Measurements from ENCODE around the gene ENDOG. TPM values are rescaled to one million over a fixed set of nuclear protein-coding genes. Genes with fewer than 3 reads are reported as not detected.
A peak's percentile ranks its signal among the peaks of the same experiment; 100 is the strongest.

ENDOG gene
- total RNA-seq, 6 experiments from 2014 or later: 22.4 to 50.1 (median 41.0) TPM

DNA sequence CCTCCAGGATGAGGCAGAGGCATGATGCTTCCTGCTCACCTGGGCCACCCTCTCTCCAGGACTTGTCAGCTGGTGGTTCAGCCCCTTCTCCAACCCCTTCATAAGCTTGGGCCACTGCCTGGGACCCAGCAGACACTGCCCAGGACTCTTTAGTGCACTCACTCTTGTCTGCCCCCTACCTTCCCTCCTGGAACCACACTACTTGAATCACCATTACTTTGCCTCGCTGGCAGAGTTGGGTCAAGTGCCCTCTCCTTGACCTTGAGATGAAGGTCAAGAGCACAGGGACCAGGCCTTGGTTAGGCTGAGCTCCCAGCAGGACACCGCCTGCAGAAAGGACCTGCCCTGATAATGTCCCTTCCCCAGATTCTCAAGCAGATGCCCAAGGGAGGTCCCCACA lies 8.5 kb upstream of the ENDOG start:
- Histone ChIP-seq H3K27ac (no peak overlapping the region), H3K36me3 (peaks cover 0 to 32% (median 12%) of the 10 kb centered on the region in 4 donors), H3K4me1 (no peaks in the 10 kb centered on the region), H3K4me3 (no peak overlapping the region), H3K27me3 (no peaks in the 10 kb centered on the region), H3K9me3 (no peaks in the 10 kb centered on the region)
- ATAC-seq: peak in 2 of 4 donors; percentile 25 to 26
- no CpG with 5 or more reads among the region's 2 CpGs for WGBS (ENCODE audit: insufficient coverage, low coverage, low lambda C conversion rate, missing lambda C conversion rate)
- DNase-seq: no peak
- intact Hi-C loops (cut with DNase I): loop anchor here in 1 of 2 donors (10.0 kb wide), 1 partner anchor 65 kb away; no protein-coding TSS in a partner anchor
- TF ChIP-seq, protein P1, sequence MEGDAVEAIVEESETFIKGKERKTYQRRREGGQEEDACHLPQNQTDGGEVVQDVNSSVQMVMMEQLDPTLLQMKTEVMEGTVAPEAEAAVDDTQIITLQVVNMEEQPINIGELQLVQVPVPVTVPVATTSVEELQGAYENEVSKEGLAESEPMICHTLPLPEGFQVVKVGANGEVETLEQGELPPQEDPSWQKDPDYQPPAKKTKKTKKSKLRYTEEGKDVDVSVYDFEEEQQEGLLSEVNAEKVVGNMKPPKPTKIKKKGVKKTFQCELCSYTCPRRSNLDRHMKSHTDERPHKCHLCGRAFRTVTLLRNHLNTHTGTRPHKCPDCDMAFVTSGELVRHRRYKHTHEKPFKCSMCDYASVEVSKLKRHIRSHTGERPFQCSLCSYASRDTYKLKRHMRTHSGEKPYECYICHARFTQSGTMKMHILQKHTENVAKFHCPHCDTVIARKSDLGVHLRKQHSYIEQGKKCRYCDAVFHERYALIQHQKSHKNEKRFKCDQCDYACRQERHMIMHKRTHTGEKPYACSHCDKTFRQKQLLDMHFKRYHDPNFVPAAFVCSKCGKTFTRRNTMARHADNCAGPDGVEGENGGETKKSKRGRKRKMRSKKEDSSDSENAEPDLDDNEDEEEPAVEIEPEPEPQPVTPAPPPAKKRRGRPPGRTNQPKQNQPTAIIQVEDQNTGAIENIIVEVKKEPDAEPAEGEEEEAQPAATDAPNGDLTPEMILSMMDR (IDR thresholded peaks at IDR 0.05): no peak
- no peak for TF ChIP-seq POLR2A (IDR thresholded peaks at IDR 0.05)

DNA sequence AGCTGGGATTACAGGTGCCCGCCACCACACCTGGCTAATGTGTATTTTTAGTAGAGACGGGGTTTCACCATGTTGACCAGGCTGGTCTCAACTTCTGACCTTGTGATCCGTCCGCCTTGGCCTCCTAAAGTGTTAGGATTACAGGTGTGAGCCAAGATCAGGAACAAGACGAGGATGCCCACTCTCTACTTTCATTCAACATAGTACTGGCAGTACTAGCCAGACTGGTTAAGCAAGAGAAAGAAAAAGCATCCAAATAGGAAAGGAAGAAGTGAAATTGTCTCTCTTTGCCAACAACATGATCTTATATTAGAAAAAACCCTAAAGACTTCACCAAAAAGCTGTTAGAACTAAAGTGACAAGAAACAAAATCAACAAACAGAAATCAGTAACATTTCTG lies 7.4 kb upstream of the ENDOG start:
- Histone ChIP-seq H3K27ac (no peak overlapping the region), H3K4me3 (no peak overlapping the region), H3K9me3 (no peaks in the 10 kb centered on the region), H3K36me3 (peaks cover 0 to 22% (median 5%) of the 10 kb centered on the region in 4 donors), H3K27me3 (no peaks in the 10 kb centered on the region), H3K4me1 (no peaks in the 10 kb centered on the region)
- ATAC-seq: no peak
- intact Hi-C loops (cut with DNase I): no loop called here
- 57% methylated on average over 4 of the region's 5 CpGs for WGBS (ENCODE audit: insufficient coverage, low coverage, low lambda C conversion rate, missing lambda C conversion rate)
- no peak for DNase-seq
- TF ChIP-seq, protein P1 (IDR thresholded peaks at IDR 0.05): no peak
- no peak for TF ChIP-seq POLR2A (IDR thresholded peaks at IDR 0.05)

DNA sequence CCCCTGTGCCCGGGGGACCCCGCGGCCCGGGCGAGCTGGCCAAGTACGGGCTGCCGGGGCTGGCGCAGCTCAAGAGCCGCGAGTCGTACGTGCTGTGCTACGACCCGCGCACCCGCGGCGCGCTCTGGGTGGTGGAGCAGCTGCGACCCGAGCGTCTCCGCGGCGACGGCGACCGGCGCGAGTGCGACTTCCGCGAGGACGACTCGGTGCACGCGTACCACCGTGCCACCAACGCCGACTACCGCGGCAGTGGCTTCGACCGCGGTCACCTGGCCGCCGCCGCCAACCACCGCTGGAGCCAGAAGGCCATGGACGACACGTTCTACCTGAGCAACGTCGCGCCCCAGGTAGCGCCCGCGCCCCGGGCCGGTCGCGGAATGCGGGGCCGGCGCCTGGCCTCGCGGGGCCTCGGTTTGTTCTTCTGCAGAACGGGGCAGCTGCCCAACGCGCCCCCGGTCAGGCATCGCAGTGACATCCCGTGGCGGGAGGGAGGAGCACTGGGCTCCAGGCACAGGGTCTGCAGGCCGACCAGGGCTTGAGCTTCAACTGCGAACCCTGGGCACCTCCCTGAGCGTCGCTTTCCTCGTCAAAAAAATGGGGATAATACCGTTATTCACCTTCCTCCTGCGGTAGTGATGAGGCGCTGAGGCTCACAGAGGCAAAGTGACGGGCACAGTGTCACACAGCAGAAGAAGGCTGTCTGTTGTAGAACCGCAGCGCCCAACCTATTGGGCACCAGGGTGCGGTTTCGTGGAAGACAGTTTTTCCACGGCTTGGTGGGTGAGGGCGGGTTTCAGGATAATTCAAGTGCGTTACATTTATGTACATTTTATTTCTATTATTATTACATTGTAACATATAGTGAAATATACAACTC lies 777 bp downstream of the ENDOG start:
- peak; percentile 0 to 19 (median 2) for ATAC-seq
- Histone ChIP-seq H3K4me1 (peaks cover 0 to 19% (median 0%) of the 10 kb centered on the region in 4 donors), H3K4me3 (peak overlapping the region; percentile 61 to 75 (median 62)), H3K27ac (peak overlapping the region in 2 of 3 donors; percentile 61 to 88), H3K36me3 (peaks cover 0 to 12% (median 1%) of the 10 kb centered on the region in 4 donors), H3K9me3 (no peaks in the 10 kb centered on the region), H3K27me3 (no peaks in the 10 kb centered on the region)
- intact Hi-C loops (cut with DNase I): no loop called here
- peak in 2 of 3 donors; percentile 52 to 68 for DNase-seq
- WGBS (ENCODE audit: insufficient coverage, low coverage, low lambda C conversion rate, missing lambda C conversion rate): 55% methylated on average over 9 of the region's 90 CpGs
- TF ChIP-seq, protein P1 (IDR thresholded peaks at IDR 0.05): peak in 1 of 4 donors; percentile 12
- no peak for TF ChIP-seq POLR2A (IDR thresholded peaks at IDR 0.05)

DNA sequence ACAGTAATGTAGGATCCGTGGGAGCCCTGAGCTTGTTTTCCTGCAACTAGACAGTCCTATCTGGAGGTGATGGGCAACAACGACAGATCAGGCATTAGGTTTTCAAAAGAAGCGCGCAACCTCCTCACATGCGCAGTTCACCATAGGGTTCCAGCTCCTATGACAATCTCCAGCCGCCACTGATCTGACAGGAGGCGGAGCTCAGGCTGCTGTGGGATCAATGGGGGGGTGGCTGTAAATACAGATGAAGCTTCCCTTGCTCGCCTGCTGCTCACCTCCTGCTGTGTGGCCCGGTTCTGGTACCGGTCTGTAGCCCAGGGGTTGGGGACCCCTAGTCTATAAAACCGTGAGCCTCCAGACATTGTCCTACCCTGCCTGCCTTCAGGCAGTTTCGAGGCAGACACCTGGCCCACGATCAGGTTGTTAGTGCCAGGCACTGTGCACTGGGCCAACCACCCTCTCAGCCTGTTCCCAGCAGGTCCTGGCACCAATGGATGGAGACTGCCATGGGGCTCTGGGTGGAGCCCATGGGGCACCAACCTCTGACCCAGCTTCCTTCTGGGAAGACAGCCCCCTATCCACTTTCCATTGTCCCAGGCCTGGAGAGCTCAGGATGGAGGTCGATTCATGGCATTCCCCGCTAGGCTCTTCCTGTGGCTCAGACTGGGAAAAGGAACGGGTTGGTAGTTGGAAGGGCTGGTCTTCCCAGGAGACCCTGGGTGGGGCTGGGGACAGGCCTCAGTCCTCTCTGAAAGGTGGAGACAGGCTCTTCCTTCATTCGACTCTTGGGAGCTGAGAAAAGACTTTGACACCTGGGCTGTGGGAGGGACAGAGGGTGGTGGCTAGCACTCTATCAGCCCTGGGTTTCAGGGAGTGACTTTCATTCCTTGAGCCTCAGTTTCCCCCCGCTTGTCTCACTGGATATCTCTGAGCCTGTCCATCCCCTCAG lies 1.7 kb downstream of the ENDOG start:
- WGBS (ENCODE audit: insufficient coverage, low coverage, low lambda C conversion rate, missing lambda C conversion rate): 97% methylated on average over 3 of the region's 18 CpGs
- peaks cover 0 to 29% (median 0%) of the 10 kb centered on the region in 4 donors for H3K4me1 ChIP-seq
- H3K9me3 ChIP-seq: no peaks in the 10 kb centered on the region
- no peaks in the 10 kb centered on the region for H3K27me3 ChIP-seq
- DNase-seq (peak in 1 of 3 donors; percentile 62), ATAC-seq (no peak)
- intact Hi-C loops (cut with DNase I): no loop called here
- H3K27ac ChIP-seq: no peak overlapping the region
- TF ChIP-seq, protein P1 (IDR thresholded peaks at IDR 0.05): no peak
- no peak for TF ChIP-seq POLR2A (IDR thresholded peaks at IDR 0.05)
- peak overlapping the region in 2 of 3 donors; percentile 62 to 75 for H3K4me3 ChIP-seq
- peaks cover 0 to 18% (median 2%) of the 10 kb centered on the region in 4 donors for H3K36me3 ChIP-seq
